Esophagus squamous epithelium (tissue), 5 donors: ENCODE results near the gene TMF1. TPM values are rescaled to one million over a fixed set of nuclear protein-coding genes. Genes with fewer than 3 reads are reported as not detected.

Source experiments
- DNase-seq: peaks from one replicate; lab custom pipeline; 2025; lab: John Stamatoyannopoulos, UW
- H3K27ac ChIP-seq, 4 donors: fragments of 200-600 bp; sonication (generic); one replicate each; pipeline ENCODE4 v1.5.1; 2016 to 2019; ENCODE audit warnings: mild to moderate bottlenecking in 1 of 4
- H3K27me3 ChIP-seq, 4 donors: fragments of 200-600 bp; sonication (generic); 1 replicate in 3 of 4; 2 replicates in 1 of 4; pipeline versions ENCODE4 v1.5.1 to v1.6.0; 2017 to 2021; ENCODE audit warnings: antibody characterized with exemption in 1 of 4
- H3K36me3 ChIP-seq, 3 donors: fragments of 200-600 bp; sonication (generic); one replicate each; pipeline ENCODE4 v1.5.1; 2016 to 2019
- H3K4me1 ChIP-seq, 3 donors: fragments of 200-600 bp; sonication (generic); one replicate each; pipeline ENCODE4 v1.5.1; 2017 to 2019
- H3K4me3 ChIP-seq, 4 donors: fragments of 200-600 bp; sonication (generic); 1 replicate in 3 of 4; 2 replicates in 1 of 4; pipeline ENCODE4 v1.5.1; 2016 to 2019; ENCODE audit warnings: mild to moderate bottlenecking in 2 of 4, moderate library complexity in 1 of 4
- H3K9me3 ChIP-seq, 3 donors: fragments of 200-600 bp; sonication (generic); one replicate each; pipeline ENCODE4 v1.5.1; 2016 to 2019
- POLR2A ChIP-seq, 4 donors: fragments of 450-650 bp; IDR thresholded peaks; one replicate each; pipeline ENCODE4 v1.6.1; 2017; ENCODE audit warnings: antibody characterized with exemption in 4 of 4, mild to moderate bottlenecking in 4 of 4, moderate library complexity in 3 of 4
- WGBS, 2 donors: methylation state at CpG; one replicate each; pipeline ENCODE4 v1.1.5; 2018; 5-methylcytosine and 5-hydroxymethylcytosine counted together
- intact Hi-C: fragments of 100-400 bp; cut with DNase I; formaldehyde crosslinking; loops from one replicate; pipeline ENCODE4 v1.15.0; 2022
- total RNA-seq, 4 donors: library from RNA; depleted of rRNA; stranded (reverse); fragments of >200 nt; gene quantifications; one replicate each; pipeline ENCODE4 v1.1.0, GENCODE V29; 2016
- TF ChIP-seq, protein P1 (sequence below), 6 experiments: fragments of 450-650 bp in 4 of 6; fragments of 200-600 bp in 2 of 6; sonication (generic) in 2 of 6; IDR thresholded peaks; one replicate each; pipeline ENCODE4 v1.5.1; 2016 to 2019; ENCODE audit warnings: antibody characterized with exemption in 6 of 6, mild to moderate bottlenecking in 4 of 6, moderate library complexity in 4 of 6
- donor health status: DM: yes; HTN: yes; CAD: no.

TMF1 gene, protein sequence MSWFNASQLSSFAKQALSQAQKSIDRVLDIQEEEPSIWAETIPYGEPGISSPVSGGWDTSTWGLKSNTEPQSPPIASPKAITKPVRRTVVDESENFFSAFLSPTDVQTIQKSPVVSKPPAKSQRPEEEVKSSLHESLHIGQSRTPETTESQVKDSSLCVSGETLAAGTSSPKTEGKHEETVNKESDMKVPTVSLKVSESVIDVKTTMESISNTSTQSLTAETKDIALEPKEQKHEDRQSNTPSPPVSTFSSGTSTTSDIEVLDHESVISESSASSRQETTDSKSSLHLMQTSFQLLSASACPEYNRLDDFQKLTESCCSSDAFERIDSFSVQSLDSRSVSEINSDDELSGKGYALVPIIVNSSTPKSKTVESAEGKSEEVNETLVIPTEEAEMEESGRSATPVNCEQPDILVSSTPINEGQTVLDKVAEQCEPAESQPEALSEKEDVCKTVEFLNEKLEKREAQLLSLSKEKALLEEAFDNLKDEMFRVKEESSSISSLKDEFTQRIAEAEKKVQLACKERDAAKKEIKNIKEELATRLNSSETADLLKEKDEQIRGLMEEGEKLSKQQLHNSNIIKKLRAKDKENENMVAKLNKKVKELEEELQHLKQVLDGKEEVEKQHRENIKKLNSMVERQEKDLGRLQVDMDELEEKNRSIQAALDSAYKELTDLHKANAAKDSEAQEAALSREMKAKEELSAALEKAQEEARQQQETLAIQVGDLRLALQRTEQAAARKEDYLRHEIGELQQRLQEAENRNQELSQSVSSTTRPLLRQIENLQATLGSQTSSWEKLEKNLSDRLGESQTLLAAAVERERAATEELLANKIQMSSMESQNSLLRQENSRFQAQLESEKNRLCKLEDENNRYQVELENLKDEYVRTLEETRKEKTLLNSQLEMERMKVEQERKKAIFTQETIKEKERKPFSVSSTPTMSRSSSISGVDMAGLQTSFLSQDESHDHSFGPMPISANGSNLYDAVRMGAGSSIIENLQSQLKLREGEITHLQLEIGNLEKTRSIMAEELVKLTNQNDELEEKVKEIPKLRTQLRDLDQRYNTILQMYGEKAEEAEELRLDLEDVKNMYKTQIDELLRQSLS
- 10 to 100 TPM; 13.3 to 30.1 (median 19.4) TPM for total RNA-seq

DNA sequence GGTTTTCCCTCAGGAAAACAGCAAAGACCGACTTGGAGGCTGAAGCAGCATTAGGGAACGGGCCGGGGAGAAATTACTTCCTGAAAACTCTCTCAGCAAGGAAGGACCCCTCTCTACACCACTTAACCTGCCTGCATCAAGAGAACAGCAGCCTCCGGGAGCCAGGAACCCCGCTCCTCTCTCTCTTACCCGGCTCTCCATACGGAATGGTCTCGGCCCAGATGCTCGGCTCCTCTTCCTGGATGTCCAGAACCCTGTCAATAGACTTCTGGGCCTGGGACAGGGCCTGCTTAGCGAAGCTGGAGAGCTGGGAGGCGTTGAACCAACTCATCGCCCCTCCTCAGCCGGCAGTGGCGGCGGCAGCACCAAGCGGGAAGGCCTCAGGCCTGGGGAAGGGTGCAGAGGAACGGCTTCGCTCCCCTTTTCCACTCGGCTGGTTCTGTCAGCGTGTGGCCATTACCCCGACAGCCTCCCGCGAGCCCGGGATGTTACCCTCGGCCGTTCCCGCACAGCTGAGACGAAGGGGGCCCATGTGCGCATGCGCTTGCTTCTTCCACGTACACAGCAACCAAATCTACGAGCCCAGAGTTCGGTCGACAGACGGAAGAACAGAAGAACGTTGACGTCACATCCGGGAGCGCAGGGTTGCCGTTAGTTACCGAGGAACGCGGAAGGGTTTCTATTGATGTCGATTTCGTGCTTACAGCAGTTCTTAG, at the start of gene TMF1:
TMF1 (minus strand) TSS at position 578 of the 716 bp plus-strand sequence; CDS start at position 331, 247 bp downstream.
- Histone ChIP-seq H3K27me3 (no peaks in the 10 kb centered on the region), H3K36me3 (peaks cover 0 to 65% (median 9%) of the 10 kb centered on the region in 3 donors), H3K4me3 (peak within 1 kb of the TSS; percentile 76 to 85 (median 83)), H3K9me3 (no peaks in the 10 kb centered on the region), H3K4me1 (peaks cover 15 to 47% (median 19%) of the 10 kb centered on the region in 3 donors), H3K27ac (peak within 1 kb of the TSS; percentile 94 to 96 (median 96))
- WGBS, 2 donors: 0 to 1% methylated on average over 24 to 33 of the region's 45 CpGs
- TF ChIP-seq, protein P1, sequence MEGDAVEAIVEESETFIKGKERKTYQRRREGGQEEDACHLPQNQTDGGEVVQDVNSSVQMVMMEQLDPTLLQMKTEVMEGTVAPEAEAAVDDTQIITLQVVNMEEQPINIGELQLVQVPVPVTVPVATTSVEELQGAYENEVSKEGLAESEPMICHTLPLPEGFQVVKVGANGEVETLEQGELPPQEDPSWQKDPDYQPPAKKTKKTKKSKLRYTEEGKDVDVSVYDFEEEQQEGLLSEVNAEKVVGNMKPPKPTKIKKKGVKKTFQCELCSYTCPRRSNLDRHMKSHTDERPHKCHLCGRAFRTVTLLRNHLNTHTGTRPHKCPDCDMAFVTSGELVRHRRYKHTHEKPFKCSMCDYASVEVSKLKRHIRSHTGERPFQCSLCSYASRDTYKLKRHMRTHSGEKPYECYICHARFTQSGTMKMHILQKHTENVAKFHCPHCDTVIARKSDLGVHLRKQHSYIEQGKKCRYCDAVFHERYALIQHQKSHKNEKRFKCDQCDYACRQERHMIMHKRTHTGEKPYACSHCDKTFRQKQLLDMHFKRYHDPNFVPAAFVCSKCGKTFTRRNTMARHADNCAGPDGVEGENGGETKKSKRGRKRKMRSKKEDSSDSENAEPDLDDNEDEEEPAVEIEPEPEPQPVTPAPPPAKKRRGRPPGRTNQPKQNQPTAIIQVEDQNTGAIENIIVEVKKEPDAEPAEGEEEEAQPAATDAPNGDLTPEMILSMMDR (IDR thresholded peaks at IDR 0.05): peak in 1 of 6 experiments; percentile 18
- peak in 3 of 4 donors; percentile 67 to 88 (median 69) for TF ChIP-seq POLR2A (IDR thresholded peaks at IDR 0.05)
- intact Hi-C loops: no loop called here
- DNase-seq: no peak

DNA sequence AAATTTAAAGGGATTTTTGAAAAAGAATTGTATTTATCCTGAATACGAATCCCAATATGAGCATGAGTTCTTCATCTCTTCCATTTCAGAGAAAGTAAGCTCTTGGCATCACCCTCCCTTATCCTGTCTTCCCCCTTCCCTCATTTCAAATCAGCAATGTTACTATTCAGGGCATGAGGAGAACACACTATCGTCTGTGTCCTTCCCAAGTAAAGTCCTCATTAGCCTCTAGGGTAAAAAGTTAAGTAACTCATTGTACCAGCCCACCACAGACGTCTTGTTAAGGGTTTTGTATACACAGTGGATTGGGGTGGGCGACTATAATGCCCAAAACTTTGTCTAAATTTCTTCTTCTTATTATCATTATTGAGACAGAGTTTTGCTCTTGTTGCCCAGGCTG, 47.4 kb upstream of the TMF1 start:
- Histone ChIP-seq H3K4me3 (no peak overlapping the region), H3K9me3 (no peaks in the 10 kb centered on the region), H3K27ac (no peak overlapping the region), H3K27me3 (no peaks in the 10 kb centered on the region), H3K4me1 (peaks cover 5 to 47% (median 22%) of the 10 kb centered on the region in 3 donors), H3K36me3 (peaks cover 0 to 57% (median 16%) of the 10 kb centered on the region in 3 donors)
- no peak for DNase-seq
- WGBS, 2 donors: 83 to 97% methylated on average over 4 of the region's 4 CpGs
- TF ChIP-seq POLR2A (IDR thresholded peaks at IDR 0.05): no peak
- TF ChIP-seq, protein P1 (IDR thresholded peaks at IDR 0.05): no peak
- intact Hi-C loops: no loop called here

DNA sequence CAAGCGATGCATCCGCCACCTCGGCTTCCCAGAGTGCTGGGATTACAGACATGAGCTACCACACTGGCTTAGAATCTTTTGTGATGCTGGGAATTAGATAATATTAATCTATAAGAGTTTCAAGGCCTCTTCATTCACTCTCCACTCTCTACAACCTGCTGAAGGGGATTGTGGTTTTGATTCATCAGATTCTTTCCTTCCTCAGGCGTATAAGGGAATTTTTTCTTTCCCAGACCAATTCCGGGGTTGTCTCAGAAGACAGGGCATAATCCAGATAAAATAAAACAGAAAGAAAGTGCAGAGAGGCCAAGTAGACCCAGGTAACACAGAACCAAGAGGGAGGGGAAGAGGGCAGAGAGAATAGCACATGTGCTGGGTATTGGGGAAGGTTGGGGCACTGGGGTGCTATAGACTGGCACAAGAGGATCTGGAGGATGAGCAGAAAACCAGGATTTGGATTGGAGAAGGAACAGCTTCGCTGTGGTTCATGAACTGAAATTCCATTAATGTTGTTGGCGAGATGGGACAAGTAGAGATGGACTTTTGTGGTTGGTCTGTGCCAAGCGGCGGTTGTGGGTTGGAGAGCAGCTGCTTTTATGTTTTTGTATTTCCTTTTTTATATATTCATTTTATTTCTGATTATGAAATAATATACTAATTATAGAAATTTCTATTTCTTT, 45.4 kb upstream of the TMF1 start:
- H3K27me3 ChIP-seq: no peaks in the 10 kb centered on the region
- no peak for DNase-seq
- intact Hi-C loops: no loop called here
- peaks cover 19 to 68% (median 40%) of the 10 kb centered on the region in 3 donors for H3K4me1 ChIP-seq
- WGBS, 2 donors: 65 to 68% methylated on average over 9 of the region's 9 CpGs
- peak overlapping the region in 1 of 4 donors; percentile 25 for H3K27ac ChIP-seq
- H3K4me3 ChIP-seq: no peak overlapping the region
- TF ChIP-seq, protein P1 (IDR thresholded peaks at IDR 0.05): no peak
- TF ChIP-seq POLR2A (IDR thresholded peaks at IDR 0.05): no peak
- no peaks in the 10 kb centered on the region for H3K9me3 ChIP-seq
- peaks cover 0 to 38% (median 8%) of the 10 kb centered on the region in 3 donors for H3K36me3 ChIP-seq

DNA sequence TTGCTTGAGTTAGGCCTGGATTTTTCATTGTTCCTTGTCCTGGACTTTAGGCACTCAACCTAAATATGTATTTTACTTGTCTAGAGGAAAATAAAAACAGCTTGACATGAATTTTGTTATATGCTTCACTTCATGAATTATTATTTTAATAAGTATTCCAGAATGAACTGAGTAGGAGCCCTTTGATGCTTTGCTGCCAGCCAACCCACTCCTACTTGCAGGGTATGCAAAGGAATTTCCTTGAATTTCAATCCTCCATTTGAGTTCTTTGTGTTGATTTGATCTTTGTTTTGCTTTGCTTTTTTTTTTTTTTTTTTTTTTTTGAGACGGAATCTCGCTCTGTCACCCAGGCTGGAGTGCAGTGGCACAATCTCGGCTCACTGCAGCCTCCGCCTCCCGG, 44.2 kb upstream of the TMF1 start:
- H3K36me3 ChIP-seq: peaks cover 0 to 25% (median 0%) of the 10 kb centered on the region in 3 donors
- H3K27ac ChIP-seq: peak overlapping the region in 3 of 4 donors; percentile 53 to 96 (median 91)
- H3K4me3 ChIP-seq: no peak overlapping the region
- no peak for TF ChIP-seq POLR2A (IDR thresholded peaks at IDR 0.05)
- TF ChIP-seq, protein P1 (IDR thresholded peaks at IDR 0.05): no peak
- no peaks in the 10 kb centered on the region for H3K9me3 ChIP-seq
- H3K4me1 ChIP-seq: peaks cover 29 to 80% (median 53%) of the 10 kb centered on the region in 3 donors
- intact Hi-C loops: no loop called here
- no peaks in the 10 kb centered on the region for H3K27me3 ChIP-seq
- no peak for DNase-seq
- WGBS, 2 donors: 87% methylated on average over 5 of the region's 5 CpGs; no CpG with 5 or more reads in 1 of the 2 donors
